SK-N-MC (cell line): Measurements from ENCODE around the gene ZSWIM8.

Experiments used
- EZH2 ChIP-seq: fragments of 200-600 bp; sonication (generic); IDR thresholded peaks from one replicate; pipeline ENCODE4 v1.6.1; 2017; ENCODE audit warnings: antibody characterized with exemption
- POLR2AphosphoS5 ChIP-seq: IDR thresholded peaks from 2 replicates; pipeline ENCODE4 v1.6.1; 2012; ENCODE audit warnings: mild to moderate bottlenecking, low read depth, low read length, borderline replicate concordance

- TF ChIP-seq EZH2: no peak
- no peak for TF ChIP-seq POLR2AphosphoS5
Observed at GRCh38 chr10:73824146-73824725, 38.8 kb downstream of the ZSWIM8 start.
